Activated naive CD8-positive, alpha-beta T cell treated with anti-CD3 and anti-CD28 coated beads, Interleukin-2, amount 10 ng/mL, durations not matched to agents 7 days and 5 days (primary cell): ENCODE measurements around the gene ANAPC2. TPM values are rescaled to one million over a fixed set of nuclear protein-coding genes. Genes with fewer than 3 reads are reported as not detected.
A peak's percentile ranks its signal among the peaks of the same experiment; 100 is the strongest.

Experiments used
- ATAC-seq: fragments of 150-1000 bp; cut with Tn5 transposase; one replicate; pipeline ENCODE4 v1.10.0; 2021; ENCODE audit warnings: low read depth, moderate library complexity
- POLR2A ChIA-PET: fragments of 350-600 bp; sonication (Branson Sonifier 250); formaldehyde crosslinking; loops from one replicate; lab custom pipeline; 2021; ENCODE audit warnings: antibody characterized with exemption; lab: Charles Lee
- DNase-seq: peaks from one replicate; pipeline ENCODE4 v3.0.0; 2021
- H3K27ac Mint-ChIP-seq: one replicate; pipeline ENCODE4 v1.8.0; 2022; ENCODE audit warnings: mild to moderate bottlenecking, mixed read lengths
- H3K27me3 Mint-ChIP-seq: one replicate; pipeline ENCODE4 v1.8.0; 2022; ENCODE audit warnings: mild to moderate bottlenecking, moderate library complexity, mixed read lengths
- H3K36me3 Mint-ChIP-seq: one replicate; pipeline ENCODE4 v1.8.0; 2021; ENCODE audit warnings: mild to moderate bottlenecking, mixed read lengths
- H3K4me1 Mint-ChIP-seq: one replicate; pipeline ENCODE4 v1.8.0; 2021; ENCODE audit warnings: mixed read lengths
- H3K4me3 Mint-ChIP-seq: one replicate; pipeline ENCODE4 v1.8.0; 2022; ENCODE audit warnings: mild to moderate bottlenecking, moderate library complexity, mixed read lengths
- H3K9me3 Mint-ChIP-seq: one replicate; pipeline ENCODE4 v1.8.0; 2021; ENCODE audit warnings: mixed read lengths
- total RNA-seq, 2 experiments: library from RNA; stranded (reverse); gene quantifications; one replicate each; pipeline ENCODE4 v1.2.3, GENCODE V29; 2021

ANAPC2 gene
- total RNA-seq, 2 experiments from 2014 or later: 84.2 to 87.8 TPM

DNA sequence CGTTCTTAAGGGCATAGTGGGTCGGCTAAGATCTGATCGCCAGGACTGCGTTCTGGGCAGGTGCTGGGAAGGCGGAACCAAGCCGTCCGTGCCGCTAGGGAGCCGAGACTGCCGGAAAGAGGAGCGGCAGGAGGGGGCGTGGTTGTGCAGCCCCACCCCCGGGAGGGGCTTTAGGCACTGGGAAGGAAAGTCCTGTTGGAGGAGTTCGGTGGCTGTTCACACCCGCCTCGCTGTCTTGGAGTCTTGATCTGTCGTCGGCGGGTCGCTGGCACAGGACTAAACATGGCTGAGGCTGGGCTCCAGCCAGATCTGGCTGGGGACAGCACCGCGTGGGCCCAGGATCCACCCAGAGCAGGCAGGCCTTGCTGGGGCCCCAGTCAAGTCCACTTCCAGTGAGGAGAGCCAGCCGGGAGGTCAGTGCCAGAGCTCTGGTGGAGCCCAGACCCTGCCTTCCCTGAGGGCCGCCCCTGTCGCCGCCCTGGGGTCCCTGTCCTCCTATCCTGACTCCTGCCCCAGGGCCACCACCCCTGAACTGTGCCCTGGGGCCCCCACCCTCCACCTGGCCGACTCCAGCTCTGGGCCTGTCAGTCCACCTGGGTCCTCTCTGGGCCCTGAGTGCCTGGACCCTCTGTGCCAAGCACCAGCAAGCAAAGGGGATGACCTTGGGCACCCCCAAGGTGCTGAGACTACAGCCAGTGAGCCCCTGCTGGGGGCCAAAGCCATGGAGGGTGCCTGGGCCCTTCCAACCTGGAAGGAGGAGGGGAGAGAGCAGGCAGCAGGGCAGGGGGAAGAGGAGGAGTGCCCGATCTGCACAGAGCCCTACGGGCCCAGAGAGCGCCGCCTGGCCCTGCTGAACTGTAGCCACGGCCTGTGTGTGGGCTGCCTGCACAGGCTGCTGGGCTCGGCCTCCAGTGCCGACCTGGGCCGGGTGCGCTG, 29.2 kb upstream of the ANAPC2 start:
- Mint-ChIP-seq H3K27ac (no peak overlapping the region), H3K4me3 (no peak overlapping the region), H3K27me3 (no peaks in the 10 kb centered on the region), H3K36me3 (no peaks in the 10 kb centered on the region), H3K4me1 (no peaks in the 10 kb centered on the region), H3K9me3 (no peaks in the 10 kb centered on the region)
- POLR2A ChIA-PET: interaction anchor here (1.3 to 2.0 kb wide), 4 partner anchors 10 to 30 kb away, joined by 3 to 5 read pairs (median 4); partner anchors contain the start of genes ANAPC2, SSNA1 and TUBB4B
- DNase-seq: no peak
- ATAC-seq: no peak

DNA sequence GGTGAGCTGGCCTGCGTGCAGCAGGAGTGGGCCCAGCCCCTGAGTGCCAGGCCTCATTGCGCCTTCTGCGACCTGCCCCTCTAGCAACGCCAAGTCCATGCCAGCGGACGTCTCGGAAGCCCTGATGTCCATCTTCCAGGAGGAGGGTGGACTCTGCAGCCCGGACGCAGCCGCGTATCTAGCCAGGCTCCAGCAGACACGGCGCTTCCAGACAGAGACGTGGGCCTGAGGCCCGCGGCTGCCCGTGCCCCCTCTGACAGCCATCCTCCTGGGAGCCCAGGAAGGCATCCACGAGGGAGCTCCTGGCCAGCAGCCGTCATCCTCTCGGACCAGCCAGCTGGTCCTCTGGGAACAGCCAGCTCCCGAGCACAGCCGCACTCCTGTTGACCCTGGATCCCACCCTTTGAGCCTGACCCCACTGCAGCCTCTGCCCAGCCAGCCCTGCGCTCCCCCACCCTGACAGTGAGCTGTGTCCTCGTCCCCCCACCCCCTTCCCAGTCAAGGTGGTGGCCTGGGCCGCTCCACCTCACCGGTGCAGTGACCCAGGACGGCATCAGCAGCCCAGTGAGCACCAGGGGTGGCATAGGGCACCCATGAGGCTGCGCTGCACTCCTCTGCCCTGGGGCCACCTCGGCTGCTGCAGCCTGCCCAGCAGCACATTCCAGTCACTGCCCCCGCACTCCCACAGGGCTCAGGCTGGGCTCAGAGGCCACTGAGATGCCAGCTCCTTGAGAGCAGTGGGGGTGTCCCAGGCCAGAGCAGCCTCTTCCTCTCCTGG, 28.0 kb upstream of the ANAPC2 start:
- ATAC-seq (no peak), DNase-seq (no peak)
- Mint-ChIP-seq H3K36me3 (no peaks in the 10 kb centered on the region), H3K9me3 (no peaks in the 10 kb centered on the region), H3K27me3 (no peaks in the 10 kb centered on the region), H3K27ac (no peak overlapping the region), H3K4me1 (no peaks in the 10 kb centered on the region), H3K4me3 (no peak overlapping the region)
- POLR2A ChIA-PET: interaction anchor here (0.6 to 1.3 kb wide), 3 partner anchors 11 to 28 kb away, joined by 3 to 5 read pairs (median 3); partner anchors contain the start of genes ANAPC2, NDOR1, SSNA1 and TMEM203

- no peaks in the 10 kb centered on the region for H3K4me1 Mint-ChIP-seq
- POLR2A ChIA-PET: interaction anchor here (1.2 kb wide), 1 partner anchor 25 kb away, joined by 5 read pairs; the partner anchor contains the start of gene TUBB4B
- ATAC-seq: no peak
- DNase-seq: no peak
- no peak overlapping the region for H3K27ac Mint-ChIP-seq
- no peaks in the 10 kb centered on the region for H3K9me3 Mint-ChIP-seq
- H3K4me3 Mint-ChIP-seq: no peak overlapping the region
- H3K27me3 Mint-ChIP-seq: no peaks in the 10 kb centered on the region
- no peaks in the 10 kb centered on the region for H3K36me3 Mint-ChIP-seq
Measured at GRCh38 chr9:137215196-137215986, 27.0 kb upstream of the ANAPC2 start.

DNA sequence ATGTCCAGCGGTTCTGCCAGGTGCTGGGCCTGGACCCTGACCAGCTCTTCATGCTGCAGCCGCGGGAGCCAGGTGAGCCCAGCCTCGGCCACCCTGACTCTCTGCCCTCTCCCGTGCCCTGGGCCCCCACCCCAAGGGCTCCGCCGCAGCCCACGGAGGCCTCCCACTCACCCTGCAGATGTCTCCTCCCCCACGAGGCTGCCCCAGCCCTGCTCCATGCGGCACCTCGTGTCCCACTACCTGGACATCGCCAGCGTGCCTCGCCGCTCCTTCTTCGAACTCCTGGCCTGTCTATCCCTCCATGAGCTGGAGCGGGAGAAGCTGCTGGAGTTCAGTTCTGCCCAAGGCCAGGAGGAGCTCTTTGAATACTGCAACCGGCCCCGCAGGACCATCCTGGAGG, 26.3 kb upstream of the ANAPC2 start:
- DNase-seq: no peak

DNA sequence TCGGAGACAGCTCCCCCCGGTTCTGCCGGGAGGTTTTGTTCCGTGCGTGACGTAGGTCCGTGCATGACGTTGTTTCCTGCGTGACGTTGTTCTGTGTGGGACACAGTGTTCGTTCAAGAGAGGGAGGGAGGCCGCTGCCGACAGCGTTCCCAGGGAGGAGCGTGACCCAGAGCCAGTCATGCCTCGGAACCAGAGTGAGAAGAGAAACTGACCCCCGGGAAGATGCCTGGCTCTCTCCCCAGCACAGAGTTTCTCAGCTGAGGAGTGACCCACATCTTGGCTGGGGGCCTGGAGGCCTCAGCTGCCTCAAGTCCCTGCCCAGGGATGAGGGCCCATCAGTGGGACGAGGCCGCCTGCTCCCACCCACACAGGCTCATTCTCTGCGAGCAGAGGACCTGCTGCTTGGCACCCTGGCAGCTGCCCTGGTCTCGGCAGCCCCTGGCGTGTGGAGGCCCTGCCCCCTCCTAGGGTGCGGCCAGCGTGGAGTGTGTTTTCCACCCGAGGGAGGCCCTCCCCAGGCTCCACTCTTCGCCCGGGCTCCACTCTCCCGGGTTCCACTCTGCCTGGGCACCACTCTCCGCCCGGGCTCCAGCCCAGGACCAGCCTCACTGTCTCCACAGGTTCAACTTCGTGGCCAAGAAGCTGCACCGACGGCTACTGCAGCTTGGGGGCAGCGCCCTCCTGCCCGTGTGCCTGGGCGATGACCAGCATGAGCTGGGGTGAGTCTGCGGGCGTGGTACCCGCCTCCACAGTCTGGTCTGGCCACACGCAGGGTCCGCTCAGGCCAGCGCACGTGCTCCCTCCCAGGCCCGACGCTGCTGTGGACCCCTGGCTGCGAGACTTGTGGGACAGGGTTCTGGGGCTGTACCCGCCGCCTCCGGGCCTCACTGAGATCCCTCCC, 25.1 kb upstream of the ANAPC2 start:
- POLR2A ChIA-PET: interaction anchor here (1.3 kb wide), 1 partner anchor 9 kb away, joined by 5 read pairs; the partner anchor contains the start of gene RNF208
- H3K27ac Mint-ChIP-seq: no peak overlapping the region
- no peaks in the 10 kb centered on the region for H3K27me3 Mint-ChIP-seq
- H3K4me1 Mint-ChIP-seq: peaks cover 2% of the 10 kb centered on the region
- ATAC-seq (no peak), DNase-seq (no peak)
- no peak overlapping the region for H3K4me3 Mint-ChIP-seq
- peaks cover 2% of the 10 kb centered on the region for H3K36me3 Mint-ChIP-seq
- H3K9me3 Mint-ChIP-seq: no peaks in the 10 kb centered on the region

More for the DNA sequence above, 26.3 kb upstream of the ANAPC2 start:
- Mint-ChIP-seq H3K9me3 (no peaks in the 10 kb centered on the region), H3K4me3 (no peak overlapping the region), H3K4me1 (no peaks in the 10 kb centered on the region), H3K27ac (no peak overlapping the region), H3K36me3 (peaks cover 2% of the 10 kb centered on the region), H3K27me3 (no peaks in the 10 kb centered on the region)
- POLR2A ChIA-PET: interaction anchor here (1.3 kb wide), 1 partner anchor 8 kb away, joined by 5 read pairs; the partner anchor contains the start of gene RNF208
- ATAC-seq: no peak

DNA sequence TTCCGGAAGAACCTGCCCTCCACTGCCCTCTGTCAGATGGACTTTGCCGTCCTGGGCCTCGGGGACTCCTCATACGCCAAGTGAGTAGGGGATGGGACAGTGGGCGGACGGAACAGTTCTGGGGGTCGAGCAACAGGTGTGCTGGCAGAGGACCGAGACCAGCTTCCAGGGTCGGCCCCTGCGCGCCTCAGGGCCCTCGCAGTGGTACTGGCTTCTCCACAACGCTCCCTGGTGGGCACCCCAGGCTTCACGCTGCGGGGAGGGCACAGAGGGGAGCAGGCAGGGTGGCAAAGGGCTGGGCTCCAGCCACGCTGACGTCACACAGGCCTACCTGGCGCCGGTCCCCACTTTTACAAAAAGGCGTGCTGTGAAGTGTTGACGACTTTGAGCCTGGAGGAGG, 24.2 kb upstream of the ANAPC2 start:
- DNase-seq: no peak
- H3K4me1 Mint-ChIP-seq: peaks cover 4% of the 10 kb centered on the region
- no peak overlapping the region for H3K4me3 Mint-ChIP-seq
- no peak for ATAC-seq
- POLR2A ChIA-PET: interaction anchor here (1.5 kb wide), 1 partner anchor 12 kb away, joined by 6 read pairs; the partner anchor contains the start of gene TPRN
- no peak overlapping the region for H3K27ac Mint-ChIP-seq
- peaks cover 5% of the 10 kb centered on the region for H3K36me3 Mint-ChIP-seq
- no peaks in the 10 kb centered on the region for H3K27me3 Mint-ChIP-seq
- no peaks in the 10 kb centered on the region for H3K9me3 Mint-ChIP-seq

DNA sequence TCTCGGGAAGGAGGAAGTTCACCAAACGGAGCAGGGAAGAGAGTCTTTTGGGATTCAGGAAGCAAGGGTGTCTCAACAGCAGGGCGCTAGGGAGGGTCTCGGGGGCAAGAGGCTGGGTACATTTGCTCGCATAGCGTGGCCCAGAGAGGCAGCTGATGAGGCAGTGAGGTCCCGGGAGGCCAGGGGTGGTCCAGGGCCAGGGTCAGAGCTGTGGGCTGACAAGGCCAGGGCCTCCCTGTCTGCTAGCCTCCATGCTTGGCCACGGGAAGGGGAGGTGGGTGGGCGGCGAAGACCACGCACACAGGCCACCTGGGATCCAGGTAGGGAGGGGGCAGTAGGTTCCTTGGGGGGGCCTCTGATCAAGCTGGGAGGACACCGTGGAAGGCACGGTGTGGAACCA, 23.2 kb upstream of the ANAPC2 start:
- H3K27ac Mint-ChIP-seq: peak overlapping the region; percentile 61
- peaks cover 14% of the 10 kb centered on the region for H3K4me1 Mint-ChIP-seq
- DNase-seq (no peak), ATAC-seq (no peak)
- no peak overlapping the region for H3K4me3 Mint-ChIP-seq
- H3K9me3 Mint-ChIP-seq: no peaks in the 10 kb centered on the region
- H3K27me3 Mint-ChIP-seq: no peaks in the 10 kb centered on the region
- peaks cover 15% of the 10 kb centered on the region for H3K36me3 Mint-ChIP-seq
- POLR2A ChIA-PET: interaction anchor here (1.5 kb wide), 1 partner anchor 11 kb away, joined by 6 read pairs; the partner anchor contains the start of gene TPRN

GRCh38 chr9:137206602-137207001, 18.2 kb upstream of the ANAPC2 start:
- peak overlapping the region; percentile 90 for H3K27ac Mint-ChIP-seq

DNA sequence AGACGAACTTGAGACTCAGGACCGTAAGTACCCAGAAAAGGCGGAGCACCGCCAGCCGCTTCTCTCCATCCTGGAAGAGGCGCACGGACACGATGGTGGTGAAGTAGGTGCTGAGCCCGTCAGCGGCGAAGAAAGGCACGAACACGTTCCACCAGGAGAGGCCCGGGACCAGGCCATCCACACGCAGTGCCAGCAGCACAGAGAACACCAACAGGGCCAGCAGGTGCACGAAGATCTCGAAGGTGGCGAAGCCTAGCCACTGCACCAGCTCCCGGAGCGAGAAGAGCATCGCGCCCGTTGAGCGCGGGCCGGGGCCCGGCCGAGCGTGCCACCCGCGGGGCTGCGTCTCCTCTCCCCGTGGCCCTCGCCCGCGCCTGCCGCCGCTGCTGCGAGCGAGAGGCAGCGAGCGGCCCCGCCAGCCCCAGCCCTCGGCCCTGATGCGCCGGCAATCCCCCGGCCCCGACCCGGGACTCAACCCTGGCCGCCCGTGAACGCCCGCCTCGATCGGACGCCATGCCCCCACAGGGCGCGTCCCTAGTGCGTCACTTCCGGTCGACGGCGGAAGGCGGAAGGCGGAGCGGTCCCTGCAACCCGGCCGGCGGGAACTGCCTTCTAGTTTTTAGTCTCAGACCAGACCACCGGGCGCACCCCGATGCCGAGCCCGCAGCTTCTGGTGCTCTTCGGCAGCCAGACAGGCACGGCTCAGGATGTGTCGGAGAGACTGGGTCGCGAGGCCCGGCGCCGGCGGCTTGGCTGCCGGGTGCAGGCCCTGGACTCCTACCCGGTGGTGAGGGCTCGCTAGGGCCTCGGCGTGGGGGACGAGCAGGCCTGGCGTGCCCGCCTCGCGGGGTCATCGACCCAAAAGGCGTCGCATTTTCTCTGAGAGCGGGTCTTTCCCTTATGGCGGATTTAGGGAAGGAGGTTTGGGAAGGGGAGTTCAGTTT, 17.0 kb upstream of the ANAPC2 start, which contains the start of the genes NDOR1 and TMEM203:
NDOR1 (plus strand) TSS at position 575 of the 944 bp plus-strand sequence; CDS start at position 653, 78 bp downstream.
TMEM203 (minus strand) TSS at position 523 of the 944 bp plus-strand sequence; CDS start at position 289, 234 bp downstream.
- H3K27me3 Mint-ChIP-seq: no peaks in the 10 kb centered on the region
- DNase-seq: peak; percentile 97
- ATAC-seq: peak; percentile 51
- H3K4me1 Mint-ChIP-seq: peaks cover 35% of the 10 kb centered on the region
- H3K27ac Mint-ChIP-seq: peak within 1 kb of the TSS; percentile 90
- POLR2A ChIA-PET: interaction anchor here (0.6 to 4.0 kb wide), 11 partner anchors 10 to 96 kb away, joined by 3 to 31 read pairs (median 5); partner anchors contain the start of genes ANAPC2, CYSRT1, NELFB and NRARP
- H3K36me3 Mint-ChIP-seq: peaks cover 15% of the 10 kb centered on the region
- H3K4me3 Mint-ChIP-seq: peak within 1 kb of the TSS; percentile 95
- no peaks in the 10 kb centered on the region for H3K9me3 Mint-ChIP-seq

More at GRCh38 chr9:137206602-137207001, 18.2 kb upstream of the ANAPC2 start:
- DNase-seq: no peak
- POLR2A ChIA-PET: interaction anchor here (0.7 to 4.0 kb wide), 5 partner anchors 11 to 34 kb away, joined by 5 to 31 read pairs (median 8); partner anchors contain the start of genes ANAPC2, CYSRT1, RNF208 and SSNA1
- peaks cover 15% of the 10 kb centered on the region for H3K36me3 Mint-ChIP-seq
- no peaks in the 10 kb centered on the region for H3K27me3 Mint-ChIP-seq
- peak overlapping the region; percentile 95 for H3K4me3 Mint-ChIP-seq
- peaks cover 32% of the 10 kb centered on the region for H3K4me1 Mint-ChIP-seq
- H3K9me3 Mint-ChIP-seq: no peaks in the 10 kb centered on the region
- no peak for ATAC-seq

- no peak for DNase-seq
- Mint-ChIP-seq H3K36me3 (peaks cover 13% of the 10 kb centered on the region), H3K4me1 (peaks cover 35% of the 10 kb centered on the region), H3K9me3 (no peaks in the 10 kb centered on the region), H3K27ac (peak overlapping the region; percentile 89), H3K27me3 (no peaks in the 10 kb centered on the region), H3K4me3 (peak overlapping the region; percentile 95)
- POLR2A ChIA-PET: interaction anchor here (0.6 to 4.0 kb wide), 9 partner anchors 10 to 97 kb away, joined by 3 to 31 read pairs (median 5); partner anchors contain the start of genes ANAPC2, CYSRT1, NELFB and NRARP
- ATAC-seq: no peak
Measured at GRCh38 chr9:137204731-137205125, 16.4 kb upstream of the ANAPC2 start.
